GM12865 (cell line): ENCODE data around the gene DPP4.

Experiments used
- DNase-seq: peaks from one replicate; pipeline ENCODE4 v3.0.0; 2010; ENCODE audit warnings: low read depth
- H3K4me3 ChIP-seq: 2 replicates; pipeline ENCODE4 v1.5.1; 2011; ENCODE audit warnings: mild to moderate bottlenecking, low read depth, low read length, control low read depth
- CTCF ChIP-seq: IDR thresholded peaks from 2 replicates; pipeline ENCODE4 v1.5.1; 2011; ENCODE audit warnings: low read length, control low read depth, low read depth, inconsistent platforms; ENCODE audit not compliant: insufficient read depth; ENCODE audit errors: missing control alignments

Gene DPP4

GRCh38 chr2:162044586-162044985, 29.4 kb downstream of the DPP4 start:
- DNase-seq: no peak
- no peak for TF ChIP-seq CTCF
- H3K4me3 ChIP-seq: no peak overlapping the region

GRCh38 chr2:162043132-162043531, 30.9 kb downstream of the DPP4 start:
- no peak overlapping the region for H3K4me3 ChIP-seq
- TF ChIP-seq CTCF: no peak
- no peak for DNase-seq

DNA sequence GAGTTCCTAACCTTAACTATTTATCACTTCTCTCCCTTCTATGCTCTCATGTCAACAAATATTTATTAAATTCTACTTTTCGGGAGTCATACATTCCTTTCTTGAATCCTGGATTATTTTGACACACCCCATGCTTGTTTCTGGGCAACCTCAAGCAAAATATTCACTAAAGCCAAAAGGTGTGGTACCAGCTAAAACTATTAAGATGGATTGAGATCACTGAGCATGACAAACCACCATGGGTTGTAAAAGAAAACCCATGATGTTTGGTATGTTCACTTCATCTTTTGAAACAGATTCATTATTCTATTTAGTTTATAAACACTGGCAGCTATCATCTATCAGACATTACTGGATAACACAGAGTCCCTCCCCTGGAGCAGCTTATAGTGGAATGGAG, 32.5 kb downstream of the DPP4 start:
- no peak overlapping the region for H3K4me3 ChIP-seq
- TF ChIP-seq CTCF: no peak
- DNase-seq: no peak

DNA sequence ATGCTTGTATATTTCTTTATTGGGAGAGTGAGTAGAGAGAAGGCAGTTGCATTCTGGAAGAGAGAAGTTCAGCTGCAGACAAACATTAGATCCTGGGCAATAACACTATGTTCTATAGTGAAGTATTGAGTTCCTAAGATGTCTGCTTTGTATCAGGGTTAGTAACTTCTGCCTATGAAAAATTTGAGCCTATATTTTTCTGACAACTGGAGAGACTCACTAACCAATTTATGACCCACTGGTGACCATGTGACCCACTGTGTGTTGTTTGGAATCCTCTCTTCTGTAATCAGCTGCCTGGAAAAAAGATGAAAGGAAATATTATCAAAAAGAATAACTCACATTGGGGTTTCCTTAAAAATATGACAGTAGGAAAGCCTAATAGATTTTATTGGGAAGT, 35.3 kb downstream of the DPP4 start:
- no peak for TF ChIP-seq CTCF
- DNase-seq: no peak

DNA sequence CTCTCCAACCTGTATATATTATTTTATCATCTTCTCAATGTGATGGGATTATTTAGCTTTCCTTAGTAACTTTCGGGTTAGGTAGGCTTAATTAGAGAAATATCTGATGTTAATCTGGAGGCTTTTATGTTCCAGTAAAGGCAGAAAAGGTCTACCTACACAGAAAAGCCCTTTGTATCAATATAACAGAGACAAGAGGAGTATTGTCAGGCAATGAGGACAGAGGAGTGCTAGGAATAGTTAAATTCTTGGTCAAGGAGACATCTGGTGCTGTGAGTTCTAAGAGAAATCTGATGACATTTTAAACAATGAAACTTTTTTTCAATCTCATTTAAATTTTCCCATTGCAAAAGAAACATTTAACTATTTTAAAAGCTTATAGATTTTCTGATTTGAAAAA, 36.1 kb downstream of the DPP4 start:
- H3K4me3 ChIP-seq: no peak overlapping the region
- no peak for DNase-seq
- TF ChIP-seq CTCF: no peak

More for the DNA sequence above, 35.3 kb downstream of the DPP4 start:
- H3K4me3 ChIP-seq: no peak overlapping the region

DNA sequence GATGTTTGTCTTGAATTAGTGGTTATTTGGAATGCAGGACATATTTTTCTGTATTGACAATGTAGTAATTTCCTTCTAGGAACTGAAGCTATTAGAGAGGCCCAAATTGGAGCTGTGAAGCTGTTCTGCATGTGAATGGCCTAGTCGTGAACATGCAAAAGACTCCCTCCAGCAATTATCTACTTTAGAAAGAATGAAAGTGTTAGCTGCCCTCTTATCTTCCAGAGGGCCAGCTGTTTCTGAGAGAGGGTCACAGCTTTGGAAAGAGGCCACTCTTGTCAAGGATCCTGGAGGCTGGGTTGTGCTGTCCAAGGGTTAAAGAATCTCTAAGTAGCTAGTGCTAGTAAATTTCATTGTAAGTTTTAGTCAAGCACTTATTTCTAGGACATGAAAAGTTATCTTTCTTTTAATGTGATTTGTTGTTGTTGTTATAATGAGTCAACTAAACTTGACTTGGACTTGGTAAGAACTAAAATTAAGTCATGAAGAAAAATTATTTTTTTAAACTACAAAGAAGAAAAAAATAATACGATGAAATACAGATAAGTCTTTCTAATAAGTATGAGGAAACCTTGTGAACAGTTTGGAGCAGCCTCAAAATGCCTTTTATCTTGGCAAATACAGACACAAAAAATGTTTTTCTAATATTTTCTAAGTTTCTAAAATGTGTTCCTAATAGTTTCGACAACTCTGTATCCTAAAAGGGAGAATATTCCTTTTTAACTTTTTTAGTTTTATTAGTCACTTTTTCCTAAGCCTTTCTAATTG, 36.8 kb downstream of the DPP4 start:
- no peak for TF ChIP-seq CTCF
- DNase-seq: no peak
- H3K4me3 ChIP-seq: no peak overlapping the region

DNA sequence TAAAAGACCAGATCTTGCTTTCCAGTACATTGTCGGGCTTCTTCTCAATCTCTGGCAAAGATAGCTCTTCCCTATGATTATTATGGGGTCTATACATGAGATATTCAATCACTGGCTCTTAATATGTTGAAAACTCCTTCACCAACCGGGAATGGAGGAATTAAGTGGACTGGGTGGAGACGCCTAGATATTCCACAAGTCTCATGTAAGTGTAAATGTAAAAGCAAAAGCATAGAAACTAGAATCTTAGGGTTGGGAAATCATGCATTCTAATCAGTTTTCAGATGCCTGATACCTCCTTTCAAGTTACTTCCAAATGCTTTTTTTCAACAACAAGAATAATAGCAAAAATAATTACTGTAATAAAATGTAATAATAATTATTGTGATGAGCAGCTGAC, 38.0 kb downstream of the DPP4 start:
- no peak overlapping the region for H3K4me3 ChIP-seq
- TF ChIP-seq CTCF: no peak
- DNase-seq: no peak
